ENCODE results near the gene TMEM69.

DNA sequence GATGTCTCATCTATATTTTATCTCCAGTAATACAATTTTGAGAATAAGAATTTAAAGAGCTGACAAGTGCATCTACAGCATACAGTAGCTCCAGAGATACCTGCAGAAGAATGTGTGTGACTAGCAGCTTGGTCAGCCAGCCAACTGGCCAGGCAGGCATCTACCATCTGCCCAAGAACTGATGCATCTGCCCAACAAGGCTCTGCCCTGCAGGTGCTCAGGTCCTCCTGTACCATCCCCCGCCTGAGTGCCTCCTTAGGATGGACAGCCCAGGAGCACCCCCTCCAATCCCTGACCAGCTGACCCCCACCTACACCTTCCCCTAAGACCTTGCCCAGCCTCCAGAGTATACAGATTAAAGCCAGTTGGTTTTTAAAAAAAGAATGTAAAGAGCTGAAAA lies 30.3 kb downstream of the TMEM69 start:
- TF ChIP-seq POLR2A (IDR thresholded peaks at IDR 0.05) (no peak), POLR2AphosphoS5 (IDR thresholded peaks at IDR 0.05) (no peak)
- TF ChIP-seq, protein P1, sequence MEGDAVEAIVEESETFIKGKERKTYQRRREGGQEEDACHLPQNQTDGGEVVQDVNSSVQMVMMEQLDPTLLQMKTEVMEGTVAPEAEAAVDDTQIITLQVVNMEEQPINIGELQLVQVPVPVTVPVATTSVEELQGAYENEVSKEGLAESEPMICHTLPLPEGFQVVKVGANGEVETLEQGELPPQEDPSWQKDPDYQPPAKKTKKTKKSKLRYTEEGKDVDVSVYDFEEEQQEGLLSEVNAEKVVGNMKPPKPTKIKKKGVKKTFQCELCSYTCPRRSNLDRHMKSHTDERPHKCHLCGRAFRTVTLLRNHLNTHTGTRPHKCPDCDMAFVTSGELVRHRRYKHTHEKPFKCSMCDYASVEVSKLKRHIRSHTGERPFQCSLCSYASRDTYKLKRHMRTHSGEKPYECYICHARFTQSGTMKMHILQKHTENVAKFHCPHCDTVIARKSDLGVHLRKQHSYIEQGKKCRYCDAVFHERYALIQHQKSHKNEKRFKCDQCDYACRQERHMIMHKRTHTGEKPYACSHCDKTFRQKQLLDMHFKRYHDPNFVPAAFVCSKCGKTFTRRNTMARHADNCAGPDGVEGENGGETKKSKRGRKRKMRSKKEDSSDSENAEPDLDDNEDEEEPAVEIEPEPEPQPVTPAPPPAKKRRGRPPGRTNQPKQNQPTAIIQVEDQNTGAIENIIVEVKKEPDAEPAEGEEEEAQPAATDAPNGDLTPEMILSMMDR (IDR thresholded peaks at IDR 0.05) = no peak
